Measurements from ENCODE around the gene MAP3K6. TPM values are rescaled to one million over a fixed set of nuclear protein-coding genes. Genes with fewer than 3 reads are reported as not detected.

Gene MAP3K6
- total and polyA plus RNA-seq, 2 donors (not counting 3 experiments of a cell fraction or from before 2014, with no cell fraction given) = 9.9 to 12.4 TPM

- no TSS peak for BruUV-seq (replicated peaks)
- ChIA-PET POLR2A (no interaction called here), CTCF (interaction anchor here (0.6 to 3.2 kb wide), 12 partner anchors 9 to 224 kb away, joined by 3 to 17 read pairs (median 4); partner anchors contain the start of genes MAP3K6, TMEM222 and WASF2)
- no peak overlapping the region for H3K27ac ChIP-seq (ENCODE audit: insufficient read depth, low read depth, low read length)
- no peak for DNase-seq (ENCODE audit: low read depth, low spot score)
- no peaks in the 10 kb centered on the region for H3K4me1 ChIP-seq (ENCODE audit: control insufficient read depth, extremely low read depth, insufficient read depth, low read length)
- no peaks in the 10 kb centered on the region for H3K9me1 ChIP-seq (replicated peaks; ENCODE audit: control insufficient read depth, extremely low read depth, insufficient read depth, low read length)
- no peaks in the 10 kb centered on the region for H4K20me1 ChIP-seq (replicated peaks; ENCODE audit: control insufficient read depth, extremely low read depth, insufficient read depth, low read length)
- H3K27me3 ChIP-seq (ENCODE audit: control insufficient read depth in 2 of 2, insufficient read depth in 2 of 2, low read length in 2 of 2) = peaks cover 0 to 3% of the 10 kb centered on the region in 2 experiments
- H3K79me2 ChIP-seq (ENCODE audit: control insufficient read depth, insufficient read depth, low read length) = no peaks in the 10 kb centered on the region
- TF ChIP-seq MYC (IDR thresholded peaks at IDR 0.05; ENCODE audit: low read depth, low read length) (no peak), CTCF (IDR thresholded peaks at IDR 0.05; ENCODE audit: extremely low read depth in 1 of 2, insufficient read depth in 1 of 2, low read depth in 1 of 2, low read length in 2 of 2) (no peak), EZH2 (IDR thresholded peaks at IDR 0.05; ENCODE audit: borderline replicate concordance, low read depth, low read length, severe bottlenecking) (no peak), MAX (IDR thresholded peaks at IDR 0.05; ENCODE audit: insufficient read depth, insufficient read length) (no peak), JUN (IDR thresholded peaks at IDR 0.05; ENCODE audit: borderline replicate concordance, insufficient read depth, insufficient read length, low read depth) (no peak), POLR2A (IDR thresholded peaks at IDR 0.05; ENCODE audit: low read depth, low read length) (no peak), GATA2 (IDR thresholded peaks at IDR 0.05; ENCODE audit: insufficient read depth, insufficient read length, low read depth, low read length) (no peak), FOS (IDR thresholded peaks at IDR 0.05; ENCODE audit: borderline replicate concordance, insufficient read depth, low read length) (no peak), POLR2AphosphoS5 (IDR thresholded peaks at IDR 0.05; ENCODE audit: insufficient read depth, low read depth, low read length) (no peak)
- FAIRE-seq = no peak
- H3K9ac ChIP-seq (replicated peaks; ENCODE audit: extremely low read depth, insufficient read depth, low read length) = no peak overlapping the region
- dilution Hi-C loops (cut with MboI; ENCODE audit: extremely low pct_ligation_motif_present, low sequenced_read_pairs) = no loop called here
- no peak overlapping the region for H2AFZ ChIP-seq (ENCODE audit: low read depth, low read length)
- no peaks in the 10 kb centered on the region for H3K36me3 ChIP-seq (ENCODE audit: control insufficient read depth in 2 of 2, extremely low read depth in 1 of 2, insufficient read depth in 2 of 2, low read length in 2 of 2)
- H3K4me3 ChIP-seq (replicated peaks in 1 of 3; ENCODE audit: insufficient read depth in 1 of 3, low read depth in 1 of 3, low read length in 3 of 3) = no peak overlapping the region
- intact Hi-C loops (cut with micrococcal nuclease) = no loop called here
- H3K9me3 ChIP-seq (replicated peaks; ENCODE audit: control insufficient read depth, insufficient read depth, low read length) = no peaks in the 10 kb centered on the region
- no peak overlapping the region for H3K4me2 ChIP-seq (ENCODE audit: insufficient read depth, low read length)
These were observed 15.4 kb upstream of the MAP3K6 start for GRCh38 chr1:27381969-27382762.

Measured in endothelial cell of umbilical vein (primary cell).